SK-N-MC (cell line): ENCODE results near the gene CLDN22.

ENCODE experiments used
- EZH2 ChIP-seq: fragments of 200-600 bp; sonication (generic); IDR thresholded peaks from one replicate; pipeline ENCODE4 v1.6.1; 2017; ENCODE audit warnings: antibody characterized with exemption
- FOXP2 ChIP-seq: optimal IDR thresholded peaks from 2 replicates; pipeline ENCODE3; 2011; ENCODE audit warnings: mild to moderate bottlenecking, moderate library complexity; ENCODE audit not compliant: insufficient read depth; ENCODE audit errors: extremely low read length, control extremely low read depth
- POLR2AphosphoS5 ChIP-seq: IDR thresholded peaks from 2 replicates; pipeline ENCODE4 v1.6.1; 2012; ENCODE audit warnings: mild to moderate bottlenecking, low read depth, low read length, borderline replicate concordance

GRCh38 chr4:183332447-183332846, 12.4 kb upstream of the CLDN22 start:
- TF ChIP-seq POLR2AphosphoS5 (no peak), EZH2 (no peak), FOXP2 (no peak)
